Activated naive CD8-positive, alpha-beta T cell treated with anti-CD3 and anti-CD28 coated beads, Interleukin-2, amount 10 ng/mL, durations not matched to agents 7 days and 5 days (primary cell): Measurements from ENCODE around the gene PLA2G2F. TPM values are rescaled to one million over a fixed set of nuclear protein-coding genes. Genes with fewer than 3 reads are reported as not detected.
A peak's percentile ranks its signal among the peaks of the same experiment; 100 is the strongest.

Source experiments
- ATAC-seq: fragments of 150-1000 bp; cut with Tn5 transposase; one replicate; pipeline ENCODE4 v1.10.0; 2021; ENCODE audit warnings: low read depth, moderate library complexity
- POLR2A ChIA-PET: fragments of 350-600 bp; sonication (Branson Sonifier 250); formaldehyde crosslinking; loops from one replicate; lab custom pipeline; 2021; ENCODE audit warnings: antibody characterized with exemption; lab: Charles Lee
- DNase-seq: peaks from one replicate; pipeline ENCODE4 v3.0.0; 2021
- H3K27ac Mint-ChIP-seq: one replicate; pipeline ENCODE4 v1.8.0; 2022; ENCODE audit warnings: mild to moderate bottlenecking, mixed read lengths
- H3K27me3 Mint-ChIP-seq: one replicate; pipeline ENCODE4 v1.8.0; 2022; ENCODE audit warnings: mild to moderate bottlenecking, moderate library complexity, mixed read lengths
- H3K36me3 Mint-ChIP-seq: one replicate; pipeline ENCODE4 v1.8.0; 2021; ENCODE audit warnings: mild to moderate bottlenecking, mixed read lengths
- H3K4me1 Mint-ChIP-seq: one replicate; pipeline ENCODE4 v1.8.0; 2021; ENCODE audit warnings: mixed read lengths
- H3K4me3 Mint-ChIP-seq: one replicate; pipeline ENCODE4 v1.8.0; 2022; ENCODE audit warnings: mild to moderate bottlenecking, moderate library complexity, mixed read lengths
- H3K9me3 Mint-ChIP-seq: one replicate; pipeline ENCODE4 v1.8.0; 2021; ENCODE audit warnings: mixed read lengths
- total RNA-seq, 2 experiments: library from RNA; stranded (reverse); gene quantifications; one replicate each; pipeline ENCODE4 v1.2.3, GENCODE V29; 2021

The PLA2G2F gene
- total RNA-seq, 2 experiments from 2014 or later: not detected

- Mint-ChIP-seq H3K27ac (no peak overlapping the region), H3K9me3 (no peaks in the 10 kb centered on the region), H3K4me1 (peaks cover 43% of the 10 kb centered on the region), H3K36me3 (peaks cover 2% of the 10 kb centered on the region), H3K4me3 (no peak overlapping the region), H3K27me3 (peaks cover 37% of the 10 kb centered on the region)
- DNase-seq (no peak), ATAC-seq (no peak)
- POLR2A ChIA-PET: no interaction called here
These were observed 49.3 kb downstream of the PLA2G2F start for GRCh38 chr1:20188455-20188817.

GRCh38 chr1:20189664-20190063 is 50.5 kb downstream of the PLA2G2F start:
- no peak overlapping the region for H3K4me3 Mint-ChIP-seq
- no peak overlapping the region for H3K27ac Mint-ChIP-seq
- H3K4me1 Mint-ChIP-seq: peaks cover 33% of the 10 kb centered on the region
- POLR2A ChIA-PET: no interaction called here
- H3K9me3 Mint-ChIP-seq: no peaks in the 10 kb centered on the region
- DNase-seq: no peak
- no peak for ATAC-seq
- peaks cover 36% of the 10 kb centered on the region for H3K27me3 Mint-ChIP-seq
- H3K36me3 Mint-ChIP-seq: peaks cover 2% of the 10 kb centered on the region

GRCh38 chr1:20190256-20191160 is 51.4 kb downstream of the PLA2G2F start:
- Mint-ChIP-seq H3K9me3 (no peaks in the 10 kb centered on the region), H3K27me3 (peaks cover 40% of the 10 kb centered on the region), H3K4me3 (no peak overlapping the region), H3K36me3 (peaks cover 2% of the 10 kb centered on the region), H3K4me1 (peaks cover 27% of the 10 kb centered on the region), H3K27ac (no peak overlapping the region)
- DNase-seq: no peak
- POLR2A ChIA-PET: no interaction called here
- ATAC-seq: no peak

DNA sequence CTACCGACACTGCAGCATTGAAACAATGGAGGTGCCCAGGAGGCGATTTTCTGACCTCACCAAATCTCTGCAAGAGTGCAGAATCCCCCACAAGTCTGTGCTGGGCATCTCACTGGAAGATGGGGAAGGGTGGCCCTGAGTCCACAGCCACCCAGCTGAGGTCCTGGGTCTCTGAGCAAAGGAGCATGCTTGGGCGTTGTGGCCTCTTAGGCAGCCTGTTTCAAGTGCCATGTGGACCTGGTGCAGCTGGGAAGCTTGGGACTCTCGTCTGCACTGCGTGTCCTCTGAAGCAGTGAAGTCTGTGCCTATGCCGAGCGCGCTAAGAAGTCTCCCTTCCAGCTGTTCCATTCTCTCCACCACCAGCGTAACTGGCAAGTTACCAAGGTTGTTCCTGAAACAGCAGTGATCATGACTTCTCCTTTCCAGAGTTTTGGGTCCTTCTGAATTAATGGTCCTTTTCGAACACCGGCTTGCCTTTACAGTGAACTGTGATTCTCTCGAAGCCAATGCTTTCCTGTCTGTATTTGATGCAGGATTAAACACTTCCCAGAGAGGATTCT is 52.2 kb downstream of the PLA2G2F start:
- no peak for DNase-seq
- Mint-ChIP-seq H3K27ac (no peak overlapping the region), H3K9me3 (no peaks in the 10 kb centered on the region), H3K4me3 (no peak overlapping the region), H3K4me1 (peaks cover 25% of the 10 kb centered on the region), H3K36me3 (peaks cover 2% of the 10 kb centered on the region), H3K27me3 (peaks cover 40% of the 10 kb centered on the region)
- POLR2A ChIA-PET: no interaction called here
- ATAC-seq: no peak

GRCh38 chr1:20192364-20192763 is 53.2 kb downstream of the PLA2G2F start:
- POLR2A ChIA-PET: no interaction called here
- H3K27me3 Mint-ChIP-seq: peaks cover 42% of the 10 kb centered on the region

DNA sequence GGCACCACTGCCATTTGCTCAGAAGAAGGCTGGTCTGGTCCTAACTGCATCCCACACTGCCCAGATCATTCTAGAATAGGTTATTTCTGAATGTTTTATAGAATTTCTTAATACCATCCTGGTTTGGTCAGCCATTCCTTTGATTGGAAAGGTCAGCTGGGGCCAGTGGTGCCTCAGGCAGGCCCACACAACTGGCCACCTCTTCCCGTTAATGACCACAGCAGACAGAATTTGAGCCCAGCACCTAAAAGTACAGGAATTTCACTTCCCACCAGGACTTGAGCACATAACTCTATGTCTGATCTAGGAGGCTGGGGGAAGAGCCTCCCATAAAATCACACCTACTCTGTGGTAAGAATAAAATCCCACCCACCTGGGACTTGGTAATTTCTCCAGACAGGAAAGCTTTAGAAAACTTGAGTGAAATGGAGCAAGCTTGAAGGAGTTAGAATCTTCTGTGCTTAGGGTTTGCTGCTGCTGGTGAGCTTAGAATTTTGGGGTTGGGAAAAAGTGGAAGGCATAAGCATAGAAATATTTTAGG is 53.8 kb downstream of the PLA2G2F start:
- POLR2A ChIA-PET: interaction anchor here (0.8 kb wide), 1 partner anchor 22 kb away, joined by 3 read pairs; no protein-coding TSS in a partner anchor
- peaks cover 11% of the 10 kb centered on the region for H3K4me1 Mint-ChIP-seq
- ATAC-seq: no peak

More at GRCh38 chr1:20192364-20192763, 53.2 kb downstream of the PLA2G2F start:
- Mint-ChIP-seq H3K4me1 (peaks cover 17% of the 10 kb centered on the region), H3K36me3 (peaks cover 2% of the 10 kb centered on the region), H3K27ac (no peak overlapping the region), H3K4me3 (no peak overlapping the region), H3K9me3 (no peaks in the 10 kb centered on the region)
- ATAC-seq (no peak), DNase-seq (no peak)

GRCh38 chr1:20194224-20194623 is 55.1 kb downstream of the PLA2G2F start:
- H3K4me3 Mint-ChIP-seq: no peak overlapping the region
- DNase-seq: no peak
- no peaks in the 10 kb centered on the region for H3K9me3 Mint-ChIP-seq
- POLR2A ChIA-PET: interaction anchor here (1.4 kb wide), 1 partner anchor 23 kb away, joined by 4 read pairs; no protein-coding TSS in a partner anchor
- no peak for ATAC-seq
- H3K27ac Mint-ChIP-seq: no peak overlapping the region
- no peaks in the 10 kb centered on the region for H3K36me3 Mint-ChIP-seq
- no peaks in the 10 kb centered on the region for H3K4me1 Mint-ChIP-seq
- peaks cover 44% of the 10 kb centered on the region for H3K27me3 Mint-ChIP-seq

More for the DNA sequence above, 53.8 kb downstream of the PLA2G2F start:
- Mint-ChIP-seq H3K27ac (no peak overlapping the region), H3K4me3 (no peak overlapping the region), H3K27me3 (peaks cover 44% of the 10 kb centered on the region), H3K9me3 (no peaks in the 10 kb centered on the region), H3K36me3 (peaks cover 2% of the 10 kb centered on the region)
- no peak for DNase-seq

- Mint-ChIP-seq H3K27me3 (peaks cover 43% of the 10 kb centered on the region), H3K4me1 (no peaks in the 10 kb centered on the region), H3K36me3 (no peaks in the 10 kb centered on the region), H3K4me3 (no peak overlapping the region), H3K9me3 (no peaks in the 10 kb centered on the region), H3K27ac (no peak overlapping the region)
- POLR2A ChIA-PET: interaction anchor here (1.4 kb wide), 1 partner anchor 24 kb away, joined by 4 read pairs; no protein-coding TSS in a partner anchor
- ATAC-seq: peak; percentile 77
- DNase-seq: peak; percentile 80
These were observed 55.8 kb downstream of the PLA2G2F start for GRCh38 chr1:20194757-20195461.

DNA sequence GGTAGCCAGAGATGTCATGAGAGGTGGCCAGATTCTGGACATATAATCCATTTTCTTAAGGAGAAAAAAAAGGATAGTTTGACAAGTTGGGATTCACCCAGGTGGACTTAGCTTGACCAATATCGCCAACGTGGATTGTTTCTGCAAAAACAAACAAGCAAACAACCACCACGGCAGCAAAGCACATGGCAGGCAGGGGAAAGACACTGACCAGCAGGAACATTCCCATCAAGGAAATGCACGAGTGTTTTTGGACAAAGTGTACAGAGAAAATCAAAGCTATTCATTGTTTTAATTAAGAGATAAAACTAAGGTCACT is 56.3 kb downstream of the PLA2G2F start:
- ATAC-seq (no peak), DNase-seq (no peak)
- no peaks in the 10 kb centered on the region for H3K36me3 Mint-ChIP-seq
- no peaks in the 10 kb centered on the region for H3K9me3 Mint-ChIP-seq
- H3K4me3 Mint-ChIP-seq: no peak overlapping the region
- POLR2A ChIA-PET: interaction anchor here (1.4 kb wide), 1 partner anchor 24 kb away, joined by 4 read pairs; no protein-coding TSS in a partner anchor
- H3K27ac Mint-ChIP-seq: no peak overlapping the region
- peaks cover 46% of the 10 kb centered on the region for H3K27me3 Mint-ChIP-seq
- no peaks in the 10 kb centered on the region for H3K4me1 Mint-ChIP-seq

- Mint-ChIP-seq H3K36me3 (no peaks in the 10 kb centered on the region), H3K4me1 (no peaks in the 10 kb centered on the region), H3K27me3 (peaks cover 49% of the 10 kb centered on the region), H3K27ac (no peak overlapping the region), H3K9me3 (no peaks in the 10 kb centered on the region), H3K4me3 (no peak overlapping the region)
- ATAC-seq: no peak
- no peak for DNase-seq
- POLR2A ChIA-PET: no interaction called here
These were observed 58.2 kb downstream of the PLA2G2F start for GRCh38 chr1:20197329-20197791.

GRCh38 chr1:20198296-20198695 is 59.2 kb downstream of the PLA2G2F start:
- Mint-ChIP-seq H3K27ac (no peak overlapping the region), H3K9me3 (no peaks in the 10 kb centered on the region), H3K36me3 (no peaks in the 10 kb centered on the region), H3K4me3 (no peak overlapping the region), H3K27me3 (peaks cover 52% of the 10 kb centered on the region), H3K4me1 (no peaks in the 10 kb centered on the region)
- DNase-seq (no peak), ATAC-seq (no peak)
- POLR2A ChIA-PET: no interaction called here

- Mint-ChIP-seq H3K9me3 (no peaks in the 10 kb centered on the region), H3K27ac (no peak overlapping the region), H3K36me3 (no peaks in the 10 kb centered on the region), H3K27me3 (peaks cover 57% of the 10 kb centered on the region), H3K4me1 (no peaks in the 10 kb centered on the region), H3K4me3 (no peak overlapping the region)
- DNase-seq: no peak
- POLR2A ChIA-PET: no interaction called here
- no peak for ATAC-seq
These were observed 59.8 kb downstream of the PLA2G2F start for GRCh38 chr1:20198918-20199317.

DNA sequence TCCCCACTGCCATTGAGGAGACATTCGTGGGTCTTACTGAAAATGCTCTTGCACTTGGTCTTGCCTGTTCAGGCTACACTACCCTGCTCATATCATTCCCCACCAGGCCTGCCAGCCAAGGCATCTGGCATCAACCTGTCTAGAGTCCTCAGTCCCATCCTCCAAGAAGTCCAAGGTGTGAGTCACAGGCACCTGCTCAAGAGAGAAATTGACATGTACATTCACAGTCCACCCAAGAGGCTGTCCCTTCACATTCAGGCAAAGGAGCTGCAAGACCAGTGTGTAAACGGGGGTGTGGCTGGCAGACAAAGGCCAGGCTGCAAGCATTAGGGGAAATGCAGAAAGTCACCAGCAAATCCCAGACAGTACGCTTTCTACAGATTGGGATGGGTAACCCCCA is 60.3 kb downstream of the PLA2G2F start:
- no peaks in the 10 kb centered on the region for H3K9me3 Mint-ChIP-seq
- peaks cover 57% of the 10 kb centered on the region for H3K27me3 Mint-ChIP-seq

More for the DNA sequence above, 60.3 kb downstream of the PLA2G2F start:
- ATAC-seq (no peak), DNase-seq (no peak)
- Mint-ChIP-seq H3K4me1 (no peaks in the 10 kb centered on the region), H3K36me3 (no peaks in the 10 kb centered on the region), H3K27ac (no peak overlapping the region), H3K4me3 (no peak overlapping the region)
- POLR2A ChIA-PET: no interaction called here
